Hepatic stellate cell (primary cell): ENCODE data around the gene SUN1.
A peak's percentile ranks its signal among the peaks of the same experiment; 100 is the strongest.
"Not testable (repeated sequence)": the region's sequence is repeated elsewhere in the genome, so short reads cannot be mapped to it uniquely, and the experiment has no call there.

Experiments used
- DNase-seq: peaks from one replicate; pipeline ENCODE4 v3.0.0; 2011; ENCODE audit warnings: low spot score

Gene SUN1

DNA sequence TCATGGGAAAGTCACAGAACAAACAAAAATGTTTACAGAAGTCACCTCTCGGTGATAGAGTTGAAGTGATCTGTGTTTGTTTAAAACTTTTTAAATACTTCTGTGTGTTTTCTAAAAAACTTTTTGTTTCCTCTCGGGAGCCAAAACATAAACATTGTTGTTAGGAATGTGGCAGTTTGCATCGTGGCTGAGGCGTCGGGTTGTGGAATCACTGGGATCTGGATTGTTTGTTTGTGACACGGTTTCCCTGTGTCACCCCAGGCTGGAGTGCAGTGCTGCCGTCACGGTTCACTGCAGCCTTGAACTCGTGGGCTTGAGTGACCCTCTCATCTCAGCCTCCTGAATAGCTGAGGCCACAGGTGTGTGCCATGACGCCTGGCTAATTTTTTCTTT is 29.0 kb upstream of the SUN1 start:
- DNase-seq = no peak

- not testable (repeated sequence) for DNase-seq
These were observed 28.5 kb upstream of the SUN1 start for GRCh38 chr7:803796-804195.

- no peak for DNase-seq
These were observed 27.0 kb upstream of the SUN1 start for GRCh38 chr7:805261-805660.

GRCh38 chr7:815284-816216 is 16.7 kb upstream of the SUN1 start:
- DNase-seq = no peak

GRCh38 chr7:816300-816750 is 16.0 kb upstream of the SUN1 start:
- DNase-seq = peak; percentile 99

DNA sequence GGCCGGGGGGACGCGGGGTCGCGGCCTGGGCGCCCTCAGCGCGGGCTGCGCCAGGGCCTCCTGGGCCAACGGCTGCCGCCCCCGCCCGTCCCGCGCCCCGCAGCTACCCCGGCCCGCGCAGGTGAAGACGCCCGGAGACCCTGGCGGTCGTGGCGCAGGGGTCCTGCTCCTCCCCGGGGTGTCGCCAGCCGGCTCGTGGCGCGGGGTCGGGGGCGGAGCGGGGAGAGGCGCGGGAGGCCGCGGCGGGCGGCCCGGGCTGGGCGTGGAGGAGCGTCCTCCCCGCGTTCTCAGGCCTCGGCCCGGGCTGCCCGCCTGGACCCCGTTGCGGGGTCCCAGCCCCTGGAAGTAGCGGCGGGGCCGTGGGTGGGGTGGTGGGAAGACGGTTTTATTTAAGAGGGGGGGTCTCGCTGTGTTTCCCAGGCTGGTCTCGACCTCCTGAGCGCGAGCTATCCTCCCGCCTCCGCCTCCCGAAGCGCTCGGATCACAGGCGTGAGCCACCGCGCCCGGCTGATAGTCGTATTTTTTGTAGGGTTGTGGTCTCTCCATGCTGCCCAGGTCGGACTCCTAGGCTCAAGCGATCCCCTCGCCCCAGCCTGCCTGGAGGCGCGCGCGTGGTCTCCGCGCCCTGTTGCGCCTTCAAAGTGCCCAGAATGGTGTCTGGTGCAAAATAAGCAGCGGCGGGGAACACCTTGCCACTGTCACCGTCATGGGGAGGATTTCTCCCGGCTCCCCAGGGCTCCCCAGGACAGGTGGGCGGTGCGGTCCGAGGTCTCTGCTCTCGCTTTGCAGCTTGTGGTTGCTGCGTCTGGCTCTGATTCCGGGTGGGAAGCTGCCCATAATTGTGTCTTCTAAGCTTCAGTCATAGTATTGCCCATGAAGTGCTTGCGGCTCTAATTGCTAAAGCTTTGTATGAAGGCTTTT is 15.3 kb upstream of the SUN1 start:
- DNase-seq = no peak

DNA sequence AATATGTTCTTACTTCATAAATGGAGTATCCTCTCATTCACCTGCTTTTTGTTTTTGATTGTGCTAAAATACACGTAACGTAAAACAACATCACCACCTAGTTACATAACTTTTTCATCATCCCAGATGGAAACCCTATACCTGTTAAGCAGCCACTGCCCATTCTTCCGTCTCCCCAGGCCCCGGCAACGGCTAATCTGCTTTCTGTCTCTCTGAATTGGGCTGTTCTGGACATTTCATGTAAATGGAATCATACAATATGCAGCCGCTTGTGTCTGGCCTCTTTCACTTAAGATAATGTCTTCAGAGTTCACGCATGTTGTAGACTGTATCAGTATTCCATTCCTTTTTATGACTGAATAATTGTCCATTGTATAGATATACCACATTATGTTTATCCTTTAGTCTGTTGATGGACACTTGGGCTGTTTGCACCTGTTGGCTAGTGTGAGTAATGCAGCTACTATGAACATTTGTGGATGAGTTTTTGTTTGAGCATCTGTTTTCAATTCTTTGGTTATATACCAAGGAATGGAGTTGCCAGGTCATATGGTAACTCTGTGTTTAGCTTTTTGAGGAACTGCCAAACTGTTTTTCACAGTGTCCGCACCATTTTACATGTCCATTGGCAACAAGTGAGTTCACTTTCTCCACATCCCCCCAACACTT is 14.1 kb upstream of the SUN1 start:
- no peak for DNase-seq

DNA sequence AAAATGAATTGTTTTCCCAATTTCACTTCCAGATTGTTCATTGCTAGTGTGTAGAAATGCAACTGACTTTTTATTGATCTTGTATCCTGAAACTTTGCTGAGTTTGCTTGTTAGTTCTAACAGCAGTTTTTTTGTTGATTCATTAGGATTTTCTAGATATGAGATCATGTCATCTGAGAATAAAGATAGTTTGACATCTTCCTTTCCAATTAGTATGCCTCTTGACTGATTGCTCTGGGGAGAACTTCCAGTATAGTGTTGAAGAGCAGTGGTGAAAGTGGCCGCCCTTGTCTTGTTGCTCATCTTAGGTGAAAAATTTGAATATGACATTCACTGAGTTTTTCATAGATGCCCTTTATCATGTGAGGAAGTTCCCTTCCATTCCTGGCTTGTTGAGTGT is 11.9 kb upstream of the SUN1 start:
- no peak for DNase-seq

DNA sequence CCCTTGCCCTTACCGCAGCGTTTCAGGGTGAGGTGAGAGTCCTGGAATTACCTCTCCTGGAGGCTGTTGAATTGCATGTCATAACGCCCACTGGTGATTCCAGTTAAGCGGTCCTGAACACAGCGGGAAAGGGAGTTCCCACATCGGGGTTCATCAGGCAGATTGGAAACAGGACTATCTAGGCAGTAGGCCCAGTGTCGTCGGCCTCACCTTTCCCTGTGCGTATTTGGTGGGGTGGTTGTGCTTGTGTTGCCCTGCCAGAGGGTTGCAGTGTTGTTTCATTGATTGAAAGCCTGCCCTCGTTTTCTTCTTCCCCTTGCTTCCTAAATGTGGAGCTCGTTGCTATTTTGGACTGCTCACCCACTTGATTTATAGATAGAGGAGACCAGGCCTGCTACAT is 10.6 kb upstream of the SUN1 start:
- DNase-seq = no peak

DNA sequence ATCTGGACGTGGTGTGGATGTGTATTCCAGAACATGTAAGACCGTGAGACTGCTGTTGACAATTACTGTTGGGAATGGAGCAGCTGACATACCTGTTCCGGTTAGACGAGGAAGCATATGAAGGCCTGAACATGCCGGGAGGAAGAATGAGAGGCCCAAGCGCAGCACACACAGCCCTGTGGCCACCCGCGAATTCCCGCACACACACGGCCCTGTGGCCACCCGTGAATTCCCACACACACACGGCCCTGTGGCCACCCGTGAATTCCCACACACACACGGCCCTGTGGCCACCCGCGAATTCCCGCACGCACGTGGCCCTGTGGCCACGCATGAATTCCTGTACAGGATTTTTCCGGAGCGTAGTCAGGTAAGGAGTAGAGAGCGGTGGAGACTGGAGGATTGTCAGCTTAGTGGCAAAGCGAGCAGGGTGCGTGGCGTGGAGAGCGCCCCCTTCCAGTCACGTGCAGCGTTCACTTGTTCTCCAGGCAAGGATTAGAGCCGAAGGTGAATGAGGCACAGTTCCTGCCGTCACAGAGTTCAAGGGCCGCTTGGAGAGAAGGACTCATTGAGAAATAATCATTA is 9.5 kb upstream of the SUN1 start:
- no peak for DNase-seq

DNA sequence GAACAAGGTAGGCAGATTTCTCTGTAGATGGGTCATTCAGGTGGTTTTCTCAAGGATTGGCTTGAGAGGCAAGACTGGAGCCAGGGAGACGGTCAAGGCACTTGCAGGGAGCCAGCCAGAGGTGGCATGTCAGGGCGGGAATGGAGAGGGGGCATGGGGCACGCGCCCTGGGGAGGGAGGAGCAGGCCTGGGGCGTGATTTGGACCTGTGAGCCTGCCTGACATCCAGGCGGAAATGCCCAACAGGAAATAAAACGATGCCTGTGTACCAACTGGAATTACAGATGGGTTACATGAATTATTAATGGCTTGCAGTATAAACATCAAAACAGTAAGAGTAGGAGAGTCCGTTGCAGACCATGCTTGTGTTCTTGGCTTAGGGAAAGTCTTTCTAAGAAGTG is 8.6 kb upstream of the SUN1 start:
- no peak for DNase-seq

- no peak for DNase-seq
These were observed 8.2 kb upstream of the SUN1 start for GRCh38 chr7:824081-824480.

- no peak for DNase-seq
These were observed 7.6 kb upstream of the SUN1 start for GRCh38 chr7:824664-825063.

DNA sequence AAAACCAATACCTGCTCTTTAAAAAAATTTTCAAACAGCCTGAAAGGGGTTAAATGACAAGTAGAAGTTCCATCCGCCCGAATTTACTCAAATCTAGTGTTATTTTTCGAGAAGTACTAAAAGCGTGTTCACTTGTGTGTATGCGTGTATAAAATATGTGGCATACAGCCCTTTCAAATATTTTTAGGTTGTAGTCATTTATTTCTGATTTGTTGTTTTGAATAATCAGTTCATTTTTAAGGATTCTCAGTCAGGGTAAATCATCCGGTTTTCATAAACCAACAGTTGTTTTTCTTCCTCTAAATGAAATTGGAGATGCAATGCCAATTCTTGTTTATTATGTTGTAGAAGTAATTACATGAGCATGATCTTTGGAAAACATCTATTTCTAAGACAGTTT is 6.9 kb upstream of the SUN1 start:
- DNase-seq = no peak

DNA sequence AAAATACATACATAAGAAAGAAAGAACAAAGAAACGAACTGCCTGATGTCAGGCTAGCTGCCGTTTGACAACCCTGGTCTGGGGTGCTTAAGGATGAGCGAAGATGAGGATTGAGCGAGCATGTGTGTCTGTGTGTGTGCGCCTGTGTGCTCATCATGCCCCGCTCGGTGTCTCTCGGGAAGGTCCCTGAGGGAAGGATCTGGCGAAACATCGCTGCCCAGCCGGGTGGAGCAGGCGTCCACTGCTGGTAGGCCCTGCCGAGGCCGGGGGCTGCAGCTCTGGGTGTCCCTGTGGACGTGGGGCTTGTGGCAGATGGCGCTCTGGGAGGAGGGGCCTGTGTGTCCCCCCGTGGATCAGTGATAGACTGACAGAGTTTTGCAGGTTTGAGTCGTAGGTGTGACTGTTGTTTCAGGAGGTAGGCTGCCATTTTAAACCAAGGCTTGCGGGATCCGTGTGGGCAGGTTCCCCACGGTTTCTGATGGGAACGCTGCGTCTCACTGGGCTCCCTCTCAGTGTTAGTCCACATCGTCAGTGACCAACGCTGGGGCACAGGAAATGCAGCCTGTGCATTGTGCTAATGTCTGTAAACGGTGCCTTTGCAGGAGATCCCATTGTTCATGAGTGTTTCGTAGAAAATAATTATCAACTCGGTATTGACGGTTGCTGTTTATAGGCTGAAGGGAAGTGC is 5.9 kb upstream of the SUN1 start:
- DNase-seq = no peak

DNA sequence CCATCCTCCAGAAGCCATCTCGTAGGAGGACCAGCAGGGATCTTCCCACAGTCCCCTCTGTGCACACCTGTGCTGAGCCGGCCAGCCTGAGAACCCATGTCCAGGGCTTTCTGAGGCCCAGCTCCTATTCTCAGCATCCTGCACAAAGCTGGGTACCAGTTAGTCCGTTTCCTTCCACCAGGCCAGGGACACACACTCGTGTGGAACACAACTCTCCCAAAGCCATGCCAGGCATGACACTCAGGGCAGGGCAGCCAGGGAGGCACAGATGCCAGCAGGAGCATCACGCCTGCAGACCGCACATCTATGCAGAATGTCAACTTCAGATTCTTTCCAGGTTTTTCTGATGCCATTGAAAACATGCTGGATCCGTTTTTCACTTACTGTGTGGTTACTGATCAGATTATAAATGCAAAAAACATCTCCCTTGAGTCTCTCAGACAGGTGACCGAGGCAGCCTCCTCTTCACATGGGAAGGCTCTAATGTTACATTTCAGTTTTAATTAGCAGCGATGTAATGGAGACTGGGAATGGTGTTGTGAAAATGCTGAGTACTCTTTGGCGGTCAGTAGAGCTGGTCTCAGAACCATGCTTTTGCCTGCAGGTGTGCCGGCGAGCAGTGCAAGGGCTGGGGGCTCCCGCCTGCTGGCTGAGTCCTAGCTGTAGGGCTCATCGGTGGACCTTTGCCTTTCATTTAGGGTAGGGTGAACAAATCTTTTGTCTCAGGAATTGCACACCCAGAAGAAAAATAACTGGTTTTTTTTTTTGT is 3.3 kb upstream of the SUN1 start:
- no peak for DNase-seq

DNA sequence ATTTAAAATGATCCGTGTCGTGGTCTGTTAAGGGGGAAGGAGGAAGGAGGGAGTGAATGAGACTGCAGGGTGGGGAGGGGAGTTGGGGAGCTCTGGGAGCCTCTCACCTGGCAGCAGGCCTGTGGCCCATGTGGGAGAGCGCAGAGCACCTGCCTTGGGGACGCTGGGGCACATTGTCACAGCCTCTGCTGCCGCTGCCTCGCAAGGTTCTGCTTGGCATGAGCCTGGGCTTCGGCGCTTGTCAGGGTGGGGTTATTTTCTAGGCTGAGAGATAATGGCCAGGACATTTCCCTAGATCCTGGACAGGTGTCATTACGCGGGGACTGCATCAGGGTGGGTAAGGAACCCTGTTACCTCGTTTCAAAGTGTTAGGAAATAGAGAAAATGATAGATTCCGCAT is 2.2 kb upstream of the SUN1 start:
- no peak for DNase-seq

GRCh38 chr7:831596-832166 is 595 bp upstream of the SUN1 start:
- peak; percentile 87 for DNase-seq

DNA sequence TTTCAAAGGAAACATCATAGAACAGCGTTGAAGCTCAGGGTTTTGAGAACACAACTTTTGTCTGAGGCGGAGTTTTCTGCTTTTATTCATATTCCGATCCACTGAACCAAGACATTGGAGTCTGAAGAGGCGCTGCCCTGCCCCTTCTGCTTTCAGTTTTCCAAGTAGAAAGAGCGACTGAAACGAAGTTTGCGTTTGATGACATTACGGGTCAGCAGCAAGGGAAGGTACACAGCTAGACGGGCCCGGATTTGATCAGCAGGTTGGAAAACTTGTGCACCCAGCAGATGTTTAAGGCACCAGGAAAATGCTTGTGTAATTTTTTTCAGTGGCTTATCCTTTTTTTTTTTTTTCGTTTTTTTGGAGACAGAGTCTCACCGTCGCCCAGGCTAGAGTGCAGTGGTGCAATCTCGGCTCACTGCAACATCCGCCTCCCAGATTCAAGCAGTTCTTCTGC is 720 bp downstream of the SUN1 start:
- DNase-seq = no peak

DNA sequence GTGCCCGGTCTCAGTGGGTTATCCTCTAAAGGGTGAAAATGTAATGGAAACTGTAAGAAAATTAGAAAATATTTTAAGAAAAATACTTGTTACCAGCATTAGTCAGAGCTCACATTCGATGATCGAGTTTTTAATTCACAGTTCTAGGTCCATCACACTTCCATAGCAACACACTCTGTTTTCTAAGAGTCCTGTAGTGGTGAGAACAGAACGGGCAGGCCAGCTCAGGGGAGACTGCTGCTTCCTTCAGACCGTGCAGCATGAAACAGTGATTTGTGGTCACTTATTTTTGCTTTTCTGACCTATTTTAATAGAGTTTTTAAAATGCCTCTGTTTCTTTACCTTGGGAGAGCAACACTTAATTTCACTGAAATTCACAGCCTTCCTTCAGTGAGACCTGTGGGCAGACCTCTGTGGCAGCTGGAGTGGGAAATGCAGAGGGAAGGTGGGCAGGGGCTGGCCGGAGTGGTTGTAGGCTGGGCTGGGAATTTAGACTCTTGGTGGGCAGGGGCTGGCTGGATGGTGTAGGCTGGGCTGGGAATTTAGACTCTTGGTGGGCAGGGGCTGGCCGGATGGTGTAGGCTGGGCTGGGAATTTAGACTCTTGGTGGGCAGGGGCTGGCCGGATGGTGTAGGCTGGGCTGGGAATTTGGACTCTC is 1.5 kb downstream of the SUN1 start:
- no peak for DNase-seq
